Stimulated activated naive CD8-positive, alpha-beta T cell treated with anti-CD3 and anti-CD28 coated beads, Interleukin-15, Interleukin-2, amounts not matched to agents 100 U/mL and 50 U/mL, for 24 hours (primary cell): ENCODE data around the gene TSKU.
"Not testable (repeated sequence)": the region's sequence is repeated elsewhere in the genome, so short reads cannot be mapped to it uniquely, and the experiment has no call there.

Source experiments
- ATAC-seq: fragments of 150-1000 bp; cut with Tn5 transposase; one replicate; pipeline ENCODE4 v1.10.0; 2021
- DNase-seq: peaks from one replicate; pipeline ENCODE4 v3.0.0; 2021

The TSKU gene

DNA sequence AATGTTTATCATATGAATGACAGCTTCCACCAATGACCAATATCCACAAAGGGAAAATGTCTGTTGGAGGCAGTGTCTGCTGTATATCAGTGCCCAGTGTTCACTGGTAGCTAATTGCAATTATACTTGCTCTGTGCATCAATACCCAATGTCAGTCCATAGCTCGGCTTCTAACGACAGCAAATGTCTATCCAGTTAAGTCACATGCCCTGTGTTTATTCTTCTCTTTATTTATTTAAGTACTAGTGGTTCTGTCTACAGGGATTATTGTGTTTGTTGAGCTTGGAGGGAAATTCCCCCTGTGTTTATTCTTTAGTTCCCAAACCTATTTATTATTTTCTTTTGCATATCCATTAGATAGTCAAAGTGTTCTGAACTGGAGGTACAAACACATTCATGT, 18.6 kb downstream of the TSKU start:
- DNase-seq (no peak), ATAC-seq (no peak)

DNA sequence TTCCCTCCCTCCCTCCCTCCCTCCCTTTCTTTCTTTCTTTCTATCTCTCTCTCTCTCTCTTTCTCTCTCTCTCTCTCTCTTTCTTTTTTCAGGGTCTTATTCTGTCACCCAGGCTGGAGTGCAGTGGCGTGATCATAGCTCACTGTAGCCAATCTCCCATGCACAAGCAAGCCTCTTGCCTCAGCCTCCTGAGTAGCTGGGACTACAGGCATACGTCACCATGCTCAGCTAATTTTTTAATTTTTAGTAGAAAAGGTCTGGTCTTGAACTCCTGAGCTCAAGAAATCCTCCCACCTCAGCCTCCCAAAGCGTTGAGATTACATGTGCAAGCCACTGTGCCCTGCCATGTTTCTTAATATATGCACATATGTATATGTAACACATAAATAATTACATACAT, 19.0 kb downstream of the TSKU start:
- DNase-seq (no peak), ATAC-seq (no peak)

DNA sequence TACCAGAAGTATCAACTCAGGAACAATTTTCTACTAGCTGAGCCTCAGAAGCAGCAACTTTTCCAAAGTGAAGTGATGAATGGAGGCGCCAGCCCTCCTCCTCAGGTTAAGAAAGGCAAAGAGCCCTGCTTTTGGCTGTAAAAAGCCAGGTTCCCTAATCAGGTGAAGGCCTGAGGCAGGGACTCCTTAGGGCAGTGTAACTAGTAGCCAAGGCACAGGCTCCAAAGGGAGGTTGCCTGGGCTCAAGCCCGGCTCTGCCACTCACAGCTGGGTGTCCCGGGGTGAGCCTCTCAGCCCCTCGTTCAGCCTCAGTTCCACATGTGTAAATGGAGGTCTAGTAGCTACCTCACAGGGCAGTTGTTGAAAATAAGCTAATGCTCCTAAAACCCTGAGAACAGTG, 19.5 kb downstream of the TSKU start:
- ATAC-seq = no peak
- DNase-seq = no peak

DNA sequence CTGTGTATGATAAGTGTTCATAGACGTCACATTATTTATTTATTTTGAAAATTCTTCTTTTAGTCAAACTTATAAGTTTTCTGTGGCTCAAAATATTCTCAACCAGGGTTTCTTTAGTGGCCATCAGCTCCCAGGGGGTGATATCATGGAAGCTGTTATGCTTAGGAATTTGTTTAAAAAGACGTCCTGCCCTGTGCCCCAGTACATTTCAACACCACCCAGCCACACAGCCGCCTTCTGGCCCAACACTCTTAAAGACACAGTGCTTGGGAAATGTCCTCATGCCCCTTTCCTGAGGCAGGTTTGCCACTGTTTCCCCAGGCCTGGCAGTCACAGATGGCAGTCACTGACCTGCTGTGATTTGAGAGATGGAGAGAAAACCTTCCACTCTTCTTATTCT, 19.9 kb downstream of the TSKU start:
- no peak for ATAC-seq

DNA sequence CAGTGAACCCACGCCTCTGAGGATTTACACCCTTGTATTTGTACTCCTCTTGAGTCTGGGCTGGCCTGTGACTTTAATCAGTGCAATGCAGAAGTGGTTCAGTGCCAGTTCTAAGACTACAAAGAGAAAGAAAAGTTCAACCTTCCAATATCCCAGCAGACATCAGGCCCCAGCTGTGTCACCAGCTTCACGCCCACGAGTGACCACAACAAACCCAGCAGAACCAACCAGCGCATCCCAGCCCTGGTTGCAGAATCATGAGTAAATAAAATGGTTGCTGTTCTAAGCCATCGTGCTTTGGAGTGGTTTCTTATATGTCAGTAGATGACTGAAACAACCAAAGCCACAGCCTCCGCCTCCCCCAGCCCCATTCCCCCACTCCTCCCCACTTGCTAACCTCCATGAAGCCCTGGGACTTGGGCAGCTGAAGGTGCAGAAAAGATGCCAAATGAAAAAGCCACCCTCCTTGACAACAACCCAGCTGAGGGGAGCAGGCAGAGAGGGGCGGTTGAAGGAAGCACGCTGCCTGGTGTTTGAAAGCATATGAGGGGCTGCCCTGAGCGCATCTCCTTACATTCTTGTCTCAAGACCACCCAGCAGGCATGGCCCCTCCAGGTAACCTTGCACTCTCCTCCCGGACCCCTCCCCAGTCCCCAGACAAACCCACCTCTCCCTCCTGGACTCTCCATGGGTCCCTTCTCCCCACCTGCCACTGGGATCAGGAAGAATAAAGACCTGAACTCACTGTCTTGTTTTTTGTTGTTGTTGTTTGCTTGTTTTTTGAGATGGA, 20.9 kb downstream of the TSKU start:
- DNase-seq (peak; percentile 77), ATAC-seq (peak; percentile 78)

More for the DNA sequence above, 19.9 kb downstream of the TSKU start:
- DNase-seq = no peak

DNA sequence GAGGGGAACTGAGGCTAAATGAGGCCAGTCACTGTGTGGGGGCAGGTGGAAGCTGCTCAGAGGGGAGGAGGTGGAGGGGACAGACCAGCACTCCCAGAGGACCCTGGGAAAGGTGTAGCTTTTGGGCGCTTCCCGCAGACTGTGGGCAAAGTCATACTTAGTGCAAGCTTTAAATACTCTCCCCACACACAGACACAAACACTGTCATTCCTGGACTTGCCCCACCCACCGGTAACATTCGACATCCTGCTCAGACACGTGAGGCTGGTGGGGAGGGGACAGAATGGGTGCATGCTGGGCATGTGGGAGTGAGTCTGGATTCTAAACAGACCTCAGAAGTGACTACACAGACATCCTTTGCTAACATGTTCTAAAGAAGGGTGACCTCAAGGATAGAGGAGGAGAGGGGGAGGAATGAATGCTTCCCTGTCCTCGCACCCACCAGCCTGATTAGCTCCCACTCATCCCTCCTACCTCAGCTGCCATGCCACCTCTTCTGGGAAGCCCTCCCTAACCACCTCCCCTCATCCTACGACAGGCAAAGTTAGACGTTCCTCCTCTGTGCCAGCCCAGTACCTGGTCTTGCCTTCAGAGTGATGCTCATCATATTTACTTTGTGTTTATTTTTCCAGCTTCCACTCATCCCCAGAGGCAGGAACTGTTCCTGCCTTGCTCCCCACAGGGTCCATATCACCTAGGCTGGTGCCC, 22.2 kb downstream of the TSKU start:
- ATAC-seq (peak; percentile 30), DNase-seq (peak; percentile 37)

DNA sequence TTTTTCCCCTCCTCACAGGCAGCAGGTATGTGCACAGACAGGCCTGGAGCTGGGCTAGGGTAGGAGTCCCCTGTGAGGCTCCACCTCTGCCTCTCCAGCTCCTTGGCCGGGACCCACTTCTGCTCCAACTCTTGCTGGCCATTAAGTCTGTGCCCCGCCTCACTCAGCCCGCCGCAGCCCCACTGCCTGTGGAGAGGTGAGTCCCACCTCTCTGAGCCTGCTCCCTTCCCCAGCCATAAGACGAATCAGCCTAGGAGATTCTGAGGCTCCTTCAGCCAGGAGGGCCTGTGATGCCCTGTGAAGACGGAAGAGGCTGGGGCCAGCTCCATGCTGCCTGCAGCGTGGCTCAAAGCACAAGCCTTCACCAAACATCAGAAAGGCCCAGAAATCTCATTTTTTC, 23.0 kb downstream of the TSKU start:
- ATAC-seq = no peak
- no peak for DNase-seq

DNA sequence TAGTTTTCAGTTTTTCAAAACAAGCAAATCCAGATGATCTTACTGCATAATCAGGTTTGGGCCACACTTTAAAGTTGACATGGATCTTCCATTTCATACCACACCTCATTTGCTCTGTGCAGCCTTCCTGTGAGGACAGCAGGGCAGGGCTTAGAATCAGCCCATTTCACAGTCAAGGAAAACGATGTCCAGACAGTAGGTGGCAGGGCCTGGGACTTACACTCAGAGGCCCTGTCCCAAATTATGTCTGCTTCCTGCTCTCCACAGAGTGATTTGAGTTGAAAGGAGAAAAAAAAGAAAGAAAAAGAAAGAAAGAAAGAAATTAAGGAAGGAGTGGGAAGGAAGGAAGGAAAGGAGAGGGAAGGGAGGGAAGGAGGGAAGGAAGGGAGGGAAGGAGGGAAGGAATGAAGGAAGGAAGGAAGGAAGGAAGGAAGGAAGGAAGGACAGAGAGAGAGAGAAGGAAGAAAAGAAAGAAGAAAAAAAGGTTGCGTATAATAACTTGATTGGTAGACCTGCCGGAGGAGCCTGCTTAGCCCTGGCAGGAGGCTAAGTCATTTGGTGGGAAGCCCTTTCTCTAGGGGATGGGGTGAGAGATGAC, 23.6 kb downstream of the TSKU start:
- DNase-seq (no peak), ATAC-seq (no peak)

DNA sequence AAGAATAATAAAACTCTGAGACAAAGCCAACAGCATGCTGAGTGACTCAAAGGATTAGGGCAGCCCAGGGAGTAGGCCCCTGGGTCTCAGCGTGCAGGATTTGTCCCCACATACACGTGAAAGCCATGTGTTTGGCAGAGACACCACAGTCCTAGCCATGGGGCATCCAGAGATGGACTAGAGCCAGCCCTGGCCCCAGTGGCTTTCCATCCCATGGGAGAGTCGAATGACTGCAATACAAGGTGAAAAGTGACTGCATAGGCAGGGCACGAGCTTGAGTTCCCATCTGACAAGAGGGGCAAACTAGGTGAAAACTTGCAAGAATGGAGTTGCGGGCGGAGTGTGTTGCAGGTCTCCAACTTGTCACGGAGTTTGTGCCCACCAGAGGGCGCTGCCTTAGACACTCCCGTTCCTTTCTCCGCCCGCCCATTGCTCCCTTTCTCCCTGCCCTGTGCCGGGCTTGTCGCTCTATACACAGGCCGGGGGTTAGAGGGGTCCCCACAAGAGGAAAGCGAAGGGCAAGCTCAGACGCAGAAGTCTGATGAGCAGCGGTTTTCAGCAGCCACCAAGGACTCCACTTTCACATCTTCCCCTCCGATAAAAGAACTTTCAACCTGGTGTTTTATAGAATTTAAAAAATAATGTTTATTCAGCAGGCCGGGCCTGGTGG, 24.2 kb downstream of the TSKU start:
- DNase-seq (peak; percentile 88), ATAC-seq (peak; percentile 55)

DNA sequence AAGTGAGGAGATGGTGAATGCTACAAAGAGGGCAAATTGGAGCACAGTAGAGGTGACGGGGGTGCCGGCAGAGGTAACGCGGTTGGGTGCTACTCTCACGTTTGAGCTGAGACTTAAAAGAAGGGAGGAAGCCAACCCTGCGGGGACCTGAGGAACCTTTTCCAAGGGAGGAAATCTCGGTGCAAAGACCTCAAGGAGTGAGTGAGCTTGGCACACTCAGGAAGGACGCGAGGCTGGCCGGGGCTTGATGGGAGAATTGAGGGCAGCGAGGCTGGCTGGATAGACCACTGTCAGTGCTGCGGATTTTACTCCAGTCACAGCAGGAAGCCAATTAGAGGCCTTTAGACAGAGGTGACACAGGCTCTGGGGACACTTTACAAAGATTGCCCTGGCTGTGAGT, 25.0 kb downstream of the TSKU start:
- ATAC-seq = no peak
- DNase-seq = no peak

DNA sequence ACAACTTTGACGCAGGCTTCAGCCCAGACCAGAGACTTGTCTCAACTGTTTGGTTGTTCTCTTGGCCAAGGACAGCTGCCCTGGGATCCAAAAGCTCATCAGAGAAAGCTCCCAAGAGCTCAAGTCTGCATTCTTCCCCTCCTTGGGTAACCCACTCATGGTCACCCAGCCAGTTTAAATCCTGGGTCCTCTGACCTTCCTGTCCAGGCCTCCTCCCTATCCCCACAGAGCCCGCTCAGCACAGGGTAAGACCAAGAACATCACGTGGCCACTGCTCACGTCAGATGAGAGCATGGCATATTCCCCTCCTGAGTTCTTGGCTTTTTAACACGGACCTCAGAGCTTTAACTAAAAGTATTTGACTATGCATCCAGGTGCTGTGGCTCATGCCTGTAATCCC, 25.8 kb downstream of the TSKU start:
- ATAC-seq (no peak), DNase-seq (no peak)

DNA sequence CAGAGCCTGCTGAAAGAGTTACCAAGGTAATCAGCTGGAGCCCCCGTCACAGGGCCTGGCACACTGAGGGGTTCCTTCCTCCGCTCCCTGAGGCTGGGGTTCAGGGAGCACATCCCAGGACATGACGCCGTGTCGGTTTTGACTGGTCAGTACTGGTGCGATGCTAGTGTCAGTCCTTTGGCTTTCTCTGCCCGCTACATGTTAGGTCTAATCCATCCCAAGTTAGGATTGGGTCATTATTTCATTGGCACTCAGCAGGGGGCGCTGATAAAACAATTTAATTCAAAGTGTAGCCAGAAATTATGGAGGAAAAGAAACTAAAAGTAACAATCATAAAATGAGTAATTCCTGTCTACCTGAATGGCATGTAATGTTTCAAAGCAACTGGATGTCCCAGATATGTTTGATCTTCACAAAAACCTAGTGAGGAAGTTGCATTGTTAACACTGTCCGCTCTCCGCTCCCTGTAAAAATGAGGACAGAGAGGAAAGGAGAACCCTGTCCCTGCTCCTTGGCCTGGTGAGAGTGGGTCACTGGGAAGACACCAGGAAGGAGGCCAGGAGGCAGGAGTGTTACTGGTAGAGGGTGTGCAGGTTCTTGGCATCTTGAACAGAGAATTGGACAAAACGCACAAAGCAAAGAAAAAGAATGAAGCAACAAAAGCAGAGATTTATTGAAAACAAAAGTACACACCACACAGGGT, 27.1 kb downstream of the TSKU start:
- ATAC-seq = peak; percentile 41
- peak; percentile 66 for DNase-seq

DNA sequence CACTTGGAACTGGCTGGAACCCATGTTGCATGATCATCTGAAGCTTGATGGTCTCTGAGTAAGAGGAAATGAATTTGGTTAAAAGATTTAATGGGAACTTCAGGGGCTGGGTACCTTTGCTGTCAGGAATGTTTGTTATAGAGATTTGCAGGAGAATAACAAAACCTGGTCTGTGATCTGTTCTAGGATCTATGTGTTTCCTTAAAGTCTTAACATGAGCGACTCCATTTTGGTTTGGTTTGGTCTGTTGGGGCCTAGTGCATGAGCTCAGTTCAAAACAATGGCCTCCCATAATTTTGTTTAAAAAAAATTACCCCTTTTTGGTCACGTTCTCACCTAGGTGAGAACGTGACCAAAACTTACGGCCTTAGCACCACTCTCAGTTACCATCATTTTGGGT, 28.1 kb downstream of the TSKU start:
- ATAC-seq (no peak), DNase-seq (no peak)

DNA sequence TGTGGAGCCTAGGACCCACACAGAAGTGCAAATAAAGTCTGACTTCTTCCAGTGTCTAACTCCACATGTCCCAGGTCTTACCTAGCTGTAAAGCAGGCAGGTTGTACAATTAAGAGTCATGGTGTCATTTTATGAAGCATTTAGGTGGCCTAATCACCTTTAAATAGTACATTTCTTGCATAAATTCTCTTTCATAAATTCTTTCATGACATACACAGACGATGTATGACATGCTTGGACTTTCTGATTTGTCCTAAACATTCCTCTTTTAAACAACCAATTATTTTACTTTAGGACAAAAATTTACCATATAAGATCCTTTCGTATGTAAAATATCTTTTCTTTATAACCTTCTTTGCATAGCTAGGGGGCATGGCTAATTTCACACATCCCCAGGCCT, 31.3 kb downstream of the TSKU start:
- DNase-seq (no peak), ATAC-seq (no peak)

DNA sequence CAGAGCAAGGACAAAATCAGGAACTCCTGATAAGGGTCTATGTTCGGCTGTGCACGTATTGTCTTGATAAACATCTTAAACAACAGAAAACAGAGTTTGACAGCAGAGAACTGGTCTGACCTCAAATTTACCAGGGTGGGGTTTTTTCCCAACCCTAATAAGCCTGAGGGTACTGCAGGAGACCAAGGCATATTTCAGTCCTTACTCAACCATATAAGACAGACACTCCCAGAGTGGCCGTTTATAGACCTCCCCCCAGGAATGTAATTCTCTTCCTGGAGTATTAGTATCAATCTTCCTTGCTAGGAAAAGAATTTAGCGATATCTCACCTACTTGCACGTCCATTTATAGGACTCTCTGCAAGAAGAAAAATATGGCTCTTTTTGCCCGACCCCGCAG, 32.5 kb downstream of the TSKU start:
- not testable (repeated sequence) for ATAC-seq, DNase-seq

DNA sequence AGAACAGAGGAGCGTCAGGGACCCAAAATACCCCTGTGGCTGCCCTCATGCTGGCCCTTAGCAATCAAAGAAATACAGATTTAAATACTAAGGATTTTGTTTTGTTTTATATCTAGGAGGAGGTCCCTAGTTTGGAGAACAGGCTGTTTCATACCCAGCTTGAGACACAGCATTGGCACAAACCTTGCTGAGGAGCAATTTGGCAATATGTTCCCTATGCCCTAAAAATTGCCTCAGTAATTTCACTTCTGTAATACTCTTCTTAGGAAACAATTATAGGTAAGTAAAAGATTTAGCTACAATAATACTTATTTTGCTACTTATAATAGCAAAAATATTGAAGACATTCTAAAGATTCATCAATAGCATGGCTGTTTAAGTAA, 37.0 kb downstream of the TSKU start:
- ATAC-seq (no peak), DNase-seq (no peak)

DNA sequence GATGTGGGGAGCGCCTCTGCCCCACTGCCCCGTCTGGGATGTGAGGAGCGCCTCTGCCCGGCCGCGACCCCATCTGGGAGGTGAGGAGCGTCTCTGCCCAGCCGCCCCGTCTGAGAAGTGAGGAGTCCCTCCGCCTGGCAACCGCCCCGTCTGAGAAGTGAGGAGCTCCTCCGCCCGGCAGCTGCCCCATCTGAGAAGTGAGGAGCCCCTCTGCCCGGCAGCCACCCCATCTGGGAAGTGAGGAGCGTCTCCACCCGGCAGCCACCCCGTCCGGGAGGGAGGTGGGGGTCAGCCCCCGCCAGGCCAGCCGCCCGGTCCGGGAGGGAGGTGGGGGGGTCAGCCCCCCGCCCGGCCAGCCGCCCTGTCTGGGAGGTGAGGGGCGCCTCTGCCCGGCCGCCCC, 38.2 kb downstream of the TSKU start:
- DNase-seq, ATAC-seq: not testable (repeated sequence)

DNA sequence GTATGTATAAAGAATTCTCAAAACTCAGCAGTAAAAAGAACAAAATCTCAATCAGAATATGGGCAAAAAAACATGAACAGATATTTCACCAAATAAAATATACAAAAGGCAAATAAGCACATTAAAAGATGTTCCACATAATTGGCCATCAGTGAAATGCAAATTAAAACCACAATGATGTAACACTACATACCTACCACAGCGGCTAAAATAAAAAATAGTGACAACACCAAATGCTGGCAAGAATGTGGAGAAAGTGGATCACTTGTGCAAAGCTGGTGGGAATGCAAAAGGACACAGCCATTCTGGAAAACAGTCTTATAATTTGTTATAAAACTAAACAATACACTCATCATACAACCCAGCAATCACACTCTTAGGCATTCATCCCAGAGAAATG, 39.2 kb downstream of the TSKU start:
- no peak for ATAC-seq
- DNase-seq = no peak

DNA sequence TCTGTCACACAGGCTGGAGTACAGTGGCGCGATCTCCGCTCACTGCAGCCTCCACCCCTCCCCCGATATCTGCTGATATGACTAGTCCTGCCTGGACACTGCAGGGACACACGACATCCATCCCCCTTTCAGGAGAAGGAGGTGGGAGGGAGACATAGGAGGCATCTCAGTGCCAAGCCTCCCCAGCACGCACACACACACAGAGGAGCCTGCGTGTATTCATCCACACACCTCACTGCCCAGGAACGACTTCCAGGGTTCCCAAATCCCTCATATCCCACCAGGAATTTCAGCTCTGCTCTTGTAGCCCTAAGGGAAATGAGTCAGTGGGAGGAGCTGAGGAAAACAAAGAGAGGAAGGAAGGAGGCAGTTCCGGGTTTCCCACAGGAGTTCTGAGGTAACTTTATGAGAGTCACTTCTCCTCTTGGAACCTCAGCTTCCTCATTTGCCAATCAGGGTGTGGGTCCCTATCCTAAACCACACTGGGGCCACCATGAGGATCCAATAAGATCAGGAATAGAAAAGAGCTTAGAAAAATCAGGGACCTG, 40.4 kb downstream of the TSKU start:
- no peak for DNase-seq
- no peak for ATAC-seq

DNA sequence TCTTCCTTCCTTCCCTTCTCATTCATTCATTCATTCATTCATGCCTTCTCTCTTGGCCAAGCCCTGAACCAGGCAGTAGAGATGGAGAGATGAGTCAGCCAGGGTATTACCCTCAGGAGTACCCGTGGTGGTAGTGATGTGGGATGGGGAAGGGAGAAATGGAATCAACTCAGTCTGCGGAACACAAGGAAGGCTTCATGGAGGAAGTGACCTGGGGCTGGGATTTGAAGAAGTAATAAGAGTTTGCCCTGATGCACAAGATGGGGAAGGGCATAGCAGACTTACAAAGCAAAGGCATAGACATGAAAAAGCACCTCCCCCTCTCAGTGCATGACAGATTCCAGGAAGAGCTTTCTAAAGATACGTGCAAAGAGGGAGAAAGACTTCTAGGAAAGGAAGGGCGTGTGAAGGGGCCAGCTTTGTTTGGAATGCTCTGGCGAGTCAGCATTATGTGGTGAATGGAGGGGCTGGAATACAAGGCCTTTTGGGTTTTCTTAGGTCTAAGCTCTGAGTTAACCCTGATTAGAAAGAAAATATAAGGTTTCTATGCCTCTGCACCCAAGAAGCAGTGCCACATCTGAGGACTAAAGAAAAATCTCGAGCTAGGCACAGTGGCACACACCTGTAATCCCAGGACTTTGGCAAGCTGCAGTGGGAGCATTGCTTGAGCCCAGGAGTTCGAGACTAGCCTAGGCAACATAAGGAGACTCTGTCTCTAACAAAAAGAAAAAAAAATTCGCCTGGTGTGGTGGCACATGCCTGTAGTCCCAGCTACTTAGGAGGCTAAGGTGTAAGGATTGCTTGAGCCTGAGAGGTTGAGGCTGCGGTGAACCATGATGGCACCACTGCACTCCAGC, 41.2 kb downstream of the TSKU start:
- ATAC-seq = no peak
- no peak for DNase-seq
